Bronchial smooth muscle cell (primary cell): Measurements from ENCODE around the gene CLN5. TPM values are rescaled to one million over a fixed set of nuclear protein-coding genes. Genes with fewer than 3 reads are reported as not detected.

Source experiments
- total RNA-seq: library from RNA; depleted of rRNA; stranded (reverse); fragments of >200 nt; gene quantifications from 2 replicates; pipeline ENCODE4 v1.2.1, GENCODE V29; 2014

CLN5 gene
- total RNA-seq, result 29.1 and 38.5 TPM in 2 replicates

DNA sequence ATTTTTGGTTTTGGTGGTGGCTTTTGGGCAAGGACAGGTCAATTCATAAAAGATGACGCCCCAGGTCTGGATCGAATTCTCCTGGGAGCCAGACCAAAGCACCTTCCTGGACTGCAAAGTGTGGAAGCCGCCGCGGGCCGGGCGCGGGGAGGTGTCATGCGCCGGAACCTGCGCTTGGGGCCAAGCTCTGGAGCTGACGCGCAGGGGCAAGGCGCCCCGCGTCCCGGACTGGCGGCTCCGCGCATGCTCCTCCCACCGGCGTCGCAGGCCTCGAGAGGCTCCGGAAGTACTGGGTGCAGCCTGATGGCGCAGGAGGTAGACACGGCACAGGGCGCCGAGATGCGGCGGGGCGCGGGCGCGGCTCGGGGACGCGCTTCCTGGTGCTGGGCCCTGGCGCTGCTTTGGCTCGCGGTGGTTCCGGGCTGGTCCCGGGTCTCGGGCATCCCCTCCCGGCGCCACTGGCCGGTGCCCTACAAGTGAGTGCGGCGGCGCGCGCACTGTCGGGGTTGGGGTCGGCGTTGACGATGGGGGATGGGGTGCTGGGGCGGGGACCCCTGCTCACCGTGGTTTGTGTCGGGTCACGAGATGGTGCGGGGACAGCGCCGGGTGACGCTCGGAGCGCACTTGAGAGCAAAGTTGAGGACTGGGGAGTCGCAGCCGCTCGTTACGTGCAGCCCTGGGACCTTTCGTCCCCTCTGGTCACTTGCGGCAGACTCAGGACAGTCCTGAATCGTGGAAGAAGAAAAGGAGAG is at the start of gene CLN5:
TSS of gene CLN5 (plus strand) at position 286 of the 752 bp plus-strand sequence. CDS start at position 304, 18 bp downstream.

DNA sequence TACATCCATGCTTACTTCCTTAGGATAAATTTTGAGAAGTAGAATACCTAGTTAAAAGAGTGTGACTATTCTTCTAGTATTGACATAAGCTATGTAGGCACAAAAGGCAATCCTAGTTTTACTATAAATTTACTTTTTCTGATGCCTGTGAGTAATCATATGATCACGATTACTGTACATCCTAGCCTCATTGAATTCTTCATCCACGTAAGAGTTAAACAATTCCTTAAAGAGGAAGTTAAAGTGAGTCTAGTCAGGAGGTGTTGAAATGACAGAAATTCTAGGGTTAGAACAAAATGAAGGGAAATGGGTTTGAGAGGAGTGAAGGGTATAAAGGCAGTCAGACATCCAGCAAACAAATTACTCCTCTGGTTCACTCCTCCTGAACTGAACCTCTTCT is 43.7 kb upstream of the CLN5 start, which contains the start of gene ACOD1:
TSS of gene ACOD1 (plus strand) at position 363 of the 400 bp plus-strand sequence. CDS start 48 bp downstream, outside the sequence.

DNA sequence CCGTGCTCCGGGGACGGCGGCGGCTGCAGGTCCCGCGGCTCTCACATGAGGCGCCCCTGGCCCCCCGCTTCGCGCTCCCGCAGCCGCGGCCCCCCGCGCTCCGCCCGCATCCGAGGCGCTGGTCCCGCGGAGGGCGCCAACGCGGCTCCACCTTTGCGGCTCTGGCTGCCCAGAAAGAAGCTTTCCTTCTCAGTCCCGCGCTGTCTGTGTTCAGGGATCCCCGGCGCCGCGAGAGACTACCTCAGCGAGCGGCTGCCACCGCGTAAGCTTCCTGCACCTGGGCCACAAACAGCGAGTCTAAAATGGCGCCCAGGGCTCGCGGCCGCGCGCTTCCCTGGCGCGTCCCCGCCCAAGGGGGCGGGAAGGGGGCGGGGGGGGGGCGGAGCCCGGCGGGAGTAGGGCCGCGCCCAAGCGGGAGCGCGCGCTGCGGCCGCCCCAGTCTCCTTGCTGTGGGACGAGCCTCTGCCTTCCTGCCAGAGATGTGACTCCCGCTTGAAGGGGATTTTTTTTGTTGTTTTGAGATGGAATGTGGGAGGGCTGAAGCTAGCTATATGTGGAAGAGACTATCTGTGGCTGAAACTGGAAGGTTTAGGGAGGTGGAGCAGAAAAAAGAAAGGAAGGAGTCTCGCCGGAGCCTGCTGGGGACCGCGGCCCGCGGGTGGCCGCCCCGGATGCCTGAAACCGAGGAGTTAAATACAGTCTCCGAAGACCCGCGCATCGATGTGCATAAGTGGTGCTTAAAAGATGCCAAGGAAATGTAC is 35.2 kb downstream of the CLN5 start, which contains the start of gene FBXL3:
TSS of gene FBXL3 (minus strand) at position 299 of the 761 bp plus-strand sequence. CDS start 5,299 bp downstream, outside the sequence.

Other genes with a start within 250 kb of the CLN5 start
- gene KCTD12, start 105.7 kb upstream of the CLN5 start, total RNA-seq, result 37.8 and 46.6 TPM in 2 replicates
- gene ACOD1, start 43.6 kb upstream of the CLN5 start, total RNA-seq, result under 0.01 TPM in 1 of 2 replicates, not detected in the other
- gene FBXL3, start 35.1 kb downstream of the CLN5 start, total RNA-seq, result 51.0 and 54.1 TPM in 2 replicates